AG08395 (cell line): ENCODE results near the gene UBC.
A peak's percentile ranks its signal among the peaks of the same experiment; 100 is the strongest.

Experiments used
- DNase-seq: peaks from one replicate; pipeline ENCODE4 v3.0.0; 2012; ENCODE audit warnings: mixed read lengths, low spot score

The UBC gene

GRCh38 chr12:124914392-124915238 is at the start of gene UBC:
UBC (minus strand) TSS chr12:124914650; CDS start chr12:124913771, 879 bp downstream.
- DNase-seq, result peak; percentile 78

GRCh38 chr12:124963211-124963610 is 48.8 kb upstream of the UBC start:
- no peak for DNase-seq

- DNase-seq, result no peak
Measured at GRCh38 chr12:124961055-124961454, 46.6 kb upstream of the UBC start.

GRCh38 chr12:124956571-124956970 is 42.1 kb upstream of the UBC start:
- no peak for DNase-seq

GRCh38 chr12:124954771-124955170 is 40.3 kb upstream of the UBC start:
- no peak for DNase-seq

- DNase-seq, result no peak
Measured at GRCh38 chr12:124953689-124954405, 39.4 kb upstream of the UBC start.

- DNase-seq, result no peak
Measured at GRCh38 chr12:124952801-124953200, 38.4 kb upstream of the UBC start.

- DNase-seq, result no peak
Measured at GRCh38 chr12:124952295-124952694, 37.8 kb upstream of the UBC start.

GRCh38 chr12:124949779-124950728 is 35.6 kb upstream of the UBC start:
- no peak for DNase-seq

GRCh38 chr12:124949066-124949465 is 34.6 kb upstream of the UBC start:
- no peak for DNase-seq

- DNase-seq, result no peak
Measured at GRCh38 chr12:124947561-124948398, 33.3 kb upstream of the UBC start.

- no peak for DNase-seq
Measured at GRCh38 chr12:124947013-124947412, 32.6 kb upstream of the UBC start.

- no peak for DNase-seq
Measured at GRCh38 chr12:124946447-124946793, 32.0 kb upstream of the UBC start.

GRCh38 chr12:124941170-124941527 is 26.7 kb upstream of the UBC start:
- DNase-seq, result no peak

GRCh38 chr12:124940393-124941169 is 26.1 kb upstream of the UBC start:
- DNase-seq, result peak; percentile 85

- no peak for DNase-seq
Measured at GRCh38 chr12:124940143-124940392, 25.6 kb upstream of the UBC start.

- peak; percentile 86 for DNase-seq
Measured at GRCh38 chr12:124939421-124940142, 25.1 kb upstream of the UBC start.

GRCh38 chr12:124939079-124939420 is 24.6 kb upstream of the UBC start:
- peak; percentile 53 for DNase-seq

GRCh38 chr12:124938587-124938986 is 24.1 kb upstream of the UBC start:
- DNase-seq, result no peak

GRCh38 chr12:124938108-124938507 is 23.7 kb upstream of the UBC start:
- DNase-seq, result no peak
